NB4 (cell line): ENCODE results near the gene DRG2.

ENCODE experiments used
- DNase-seq: peaks from one replicate; pipeline ENCODE4 v3.0.0; 2010; ENCODE audit warnings: low read depth
- H3K4me3 ChIP-seq: one replicate; pipeline ENCODE4 v1.5.1; 2011; ENCODE audit warnings: mild to moderate bottlenecking, low read depth, low read length, moderate library complexity
- MYC ChIP-seq: IDR thresholded peaks from 2 replicates; pipeline ENCODE4 v1.6.1; 2011; ENCODE audit warnings: low read depth, low read length
- POLR2A ChIP-seq: IDR thresholded peaks from 2 replicates; pipeline ENCODE4 v1.6.1; 2011; ENCODE audit warnings: mild to moderate bottlenecking; ENCODE audit not compliant: insufficient read length; ENCODE audit errors: extremely low read depth
- TF ChIP-seq, protein P1 (sequence below): IDR thresholded peaks from one replicate; pipeline ENCODE4 v1.5.1; 2012; ENCODE audit warnings: low read depth, low read length
- TF ChIP-seq, protein P2 (sequence below): IDR thresholded peaks from 2 replicates; pipeline ENCODE4 v1.6.1; 2011; ENCODE audit warnings: low read depth, low read length

Gene DRG2

DNA sequence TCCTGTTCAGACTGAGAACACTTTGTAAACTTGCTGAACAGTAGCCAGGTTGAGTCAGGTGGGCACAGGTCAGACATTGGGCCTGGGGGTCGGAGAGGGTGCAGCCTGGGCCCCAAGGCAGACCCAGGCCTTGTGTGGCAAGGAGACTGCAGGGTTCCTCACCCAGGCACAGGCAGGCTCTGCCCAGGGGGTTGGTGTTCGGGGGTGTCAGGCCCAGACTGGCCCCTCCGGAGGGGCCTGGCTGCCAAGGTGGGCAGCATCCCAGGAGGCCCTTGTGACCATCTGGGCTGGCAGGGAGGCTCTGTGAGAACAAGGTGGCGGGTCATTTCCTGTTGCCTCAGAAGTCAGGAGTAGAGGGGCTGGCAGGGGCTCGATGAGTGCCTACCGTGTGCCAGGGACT, 20.2 kb downstream of the DRG2 start:
- no peak overlapping the region for H3K4me3 ChIP-seq
- TF ChIP-seq, protein P1, sequence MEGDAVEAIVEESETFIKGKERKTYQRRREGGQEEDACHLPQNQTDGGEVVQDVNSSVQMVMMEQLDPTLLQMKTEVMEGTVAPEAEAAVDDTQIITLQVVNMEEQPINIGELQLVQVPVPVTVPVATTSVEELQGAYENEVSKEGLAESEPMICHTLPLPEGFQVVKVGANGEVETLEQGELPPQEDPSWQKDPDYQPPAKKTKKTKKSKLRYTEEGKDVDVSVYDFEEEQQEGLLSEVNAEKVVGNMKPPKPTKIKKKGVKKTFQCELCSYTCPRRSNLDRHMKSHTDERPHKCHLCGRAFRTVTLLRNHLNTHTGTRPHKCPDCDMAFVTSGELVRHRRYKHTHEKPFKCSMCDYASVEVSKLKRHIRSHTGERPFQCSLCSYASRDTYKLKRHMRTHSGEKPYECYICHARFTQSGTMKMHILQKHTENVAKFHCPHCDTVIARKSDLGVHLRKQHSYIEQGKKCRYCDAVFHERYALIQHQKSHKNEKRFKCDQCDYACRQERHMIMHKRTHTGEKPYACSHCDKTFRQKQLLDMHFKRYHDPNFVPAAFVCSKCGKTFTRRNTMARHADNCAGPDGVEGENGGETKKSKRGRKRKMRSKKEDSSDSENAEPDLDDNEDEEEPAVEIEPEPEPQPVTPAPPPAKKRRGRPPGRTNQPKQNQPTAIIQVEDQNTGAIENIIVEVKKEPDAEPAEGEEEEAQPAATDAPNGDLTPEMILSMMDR = no peak
- TF ChIP-seq, protein P2, sequence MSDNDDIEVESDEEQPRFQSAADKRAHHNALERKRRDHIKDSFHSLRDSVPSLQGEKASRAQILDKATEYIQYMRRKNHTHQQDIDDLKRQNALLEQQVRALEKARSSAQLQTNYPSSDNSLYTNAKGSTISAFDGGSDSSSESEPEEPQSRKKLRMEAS = no peak
- TF ChIP-seq MYC (no peak), POLR2A (no peak)
- no peak for DNase-seq

DNA sequence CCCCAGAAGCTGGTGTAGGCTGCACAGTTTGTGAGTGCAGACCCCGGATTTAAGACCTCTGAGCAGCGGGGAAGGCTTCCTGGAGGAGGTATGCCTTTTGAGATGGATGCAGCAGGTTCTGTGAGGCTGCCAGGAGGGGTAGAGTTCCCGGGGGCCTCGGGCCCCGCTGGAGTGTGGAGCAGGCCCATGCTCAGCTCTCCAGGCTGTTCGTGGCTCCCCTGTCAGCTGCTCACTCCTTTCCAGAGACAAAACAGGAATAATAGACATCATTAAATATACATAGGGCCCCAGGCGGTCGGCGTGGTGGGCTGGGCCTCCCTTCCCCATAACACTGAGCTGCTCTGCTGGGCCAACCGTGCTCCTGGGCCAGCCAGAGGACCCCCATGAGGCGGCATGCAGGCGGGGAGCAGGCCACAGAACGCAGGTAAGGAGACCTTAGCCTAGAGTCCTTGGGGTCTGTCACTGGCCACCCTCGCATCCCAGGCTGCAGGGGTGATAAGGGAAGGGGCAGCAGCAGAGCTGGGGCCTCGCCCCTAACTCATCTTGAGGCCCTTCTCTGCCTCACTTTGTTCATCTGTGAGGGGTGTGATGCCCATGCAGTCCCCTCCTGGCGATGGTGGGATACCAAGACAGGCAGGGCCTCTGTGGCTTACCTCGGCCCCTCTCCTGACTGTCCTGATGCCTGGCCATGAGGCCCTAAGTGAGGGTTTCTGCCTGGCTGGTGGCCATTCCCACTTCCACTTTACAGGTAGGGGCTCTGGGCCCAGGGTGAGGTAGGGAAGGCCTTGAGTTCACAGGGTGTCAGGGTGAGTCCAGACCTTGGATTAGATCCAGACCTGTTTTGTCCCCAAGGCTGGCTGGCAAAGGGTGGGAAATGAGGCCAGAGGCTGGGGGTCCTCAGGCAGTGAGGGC, 20.9 kb downstream of the DRG2 start, which contains the start of gene MYO15A:
Gene MYO15A, plus strand, starts transcription at position 356 of the 912 bp plus-strand sequence. CDS start 10,045 bp downstream, outside the sequence.
- DNase-seq = no peak
- H3K4me3 ChIP-seq = no peak within 1 kb of the TSS
- TF ChIP-seq POLR2A (no peak), MYC (no peak)
- TF ChIP-seq, protein P1 = no peak

DNA sequence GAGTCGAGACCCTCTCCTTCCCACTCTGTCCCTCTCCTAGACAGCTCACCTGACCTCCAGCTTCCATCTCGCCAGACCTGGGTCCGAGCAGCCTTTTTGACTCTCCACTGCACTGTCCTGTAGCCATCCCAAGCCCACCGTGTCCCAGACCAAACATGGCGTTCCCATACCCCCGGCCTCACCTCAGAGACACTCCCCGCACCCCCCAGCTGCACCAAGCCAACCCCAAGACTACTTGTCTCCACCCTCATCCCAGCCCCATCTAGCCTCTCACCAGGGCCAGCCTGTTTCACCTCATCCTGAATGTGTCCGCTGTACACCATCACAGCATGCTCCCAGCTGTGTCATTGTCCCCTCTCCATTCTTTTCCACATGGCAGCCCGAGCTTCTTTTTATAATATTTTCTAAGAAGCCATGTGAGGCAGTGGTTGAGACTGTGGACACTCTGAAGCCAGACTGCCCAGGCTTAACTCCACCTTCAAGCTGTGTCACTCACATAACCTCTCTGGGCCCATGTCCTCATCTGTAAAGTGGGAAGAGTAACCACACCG, 22.3 kb downstream of the DRG2 start:
- no peak for DNase-seq
- TF ChIP-seq MYC (no peak), POLR2A (no peak)
- TF ChIP-seq, protein P1 = no peak
- TF ChIP-seq, protein P2 = no peak
- H3K4me3 ChIP-seq = no peak overlapping the region

DNA sequence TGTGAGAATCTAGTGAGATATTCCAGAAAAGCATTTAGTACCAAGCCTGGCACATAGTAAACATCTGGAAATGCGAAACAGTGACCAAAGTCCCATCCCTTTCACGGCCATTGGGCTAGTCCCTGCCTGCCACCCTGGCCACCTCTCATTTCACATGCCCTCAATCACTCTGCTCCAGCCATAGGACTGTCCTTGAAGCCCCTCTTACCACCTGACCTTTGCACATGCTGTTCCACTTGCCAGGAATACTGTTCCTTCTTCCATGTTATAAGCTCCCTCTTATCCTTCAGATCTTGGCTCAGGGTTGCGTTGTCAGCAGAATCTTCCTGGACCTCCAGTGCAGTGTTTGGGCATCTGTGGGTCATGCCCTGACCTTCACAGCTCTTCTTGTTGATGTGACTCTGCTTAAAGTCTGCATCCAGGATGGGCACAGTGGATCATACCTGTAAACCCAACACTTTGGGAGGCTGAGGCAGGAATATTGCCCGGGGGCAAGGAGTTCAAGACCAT, 22.9 kb downstream of the DRG2 start:
- H3K4me3 ChIP-seq = no peak overlapping the region
- TF ChIP-seq, protein P1 = no peak
- no peak for TF ChIP-seq MYC
- TF ChIP-seq, protein P2 = no peak
- TF ChIP-seq POLR2A = no peak
- no peak for DNase-seq

DNA sequence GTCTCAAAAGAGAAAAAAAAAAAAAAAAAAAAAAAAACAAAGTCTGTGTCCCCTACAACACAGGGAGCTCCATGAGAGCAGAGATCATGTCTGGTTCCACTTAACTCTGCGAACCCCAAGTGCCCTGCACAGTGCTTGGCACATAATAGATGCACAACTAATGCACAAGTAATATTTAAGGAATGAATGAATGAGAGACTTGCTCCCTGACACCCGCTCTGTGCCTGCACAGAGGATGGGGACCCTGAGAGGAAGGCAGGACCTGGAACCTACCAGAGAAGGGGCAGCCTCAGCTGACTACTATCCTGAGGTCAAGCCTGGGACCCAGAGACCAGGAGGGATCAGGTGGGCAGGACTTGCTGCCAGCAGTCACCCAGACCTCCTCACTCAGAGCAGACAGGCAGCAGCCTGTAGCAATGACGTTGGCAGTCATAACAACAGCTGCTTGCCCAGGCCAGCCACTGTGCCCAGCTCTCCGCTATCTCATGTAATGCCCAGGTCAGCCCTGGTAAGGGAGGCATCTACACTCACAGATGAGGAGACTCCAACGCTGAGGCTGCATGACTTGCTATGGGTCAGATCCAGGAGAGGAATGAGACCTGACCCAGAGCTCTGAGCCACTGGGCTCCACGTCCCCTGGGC, 23.7 kb downstream of the DRG2 start:
- TF ChIP-seq, protein P1 = no peak
- TF ChIP-seq MYC (no peak), POLR2A (no peak)
- TF ChIP-seq, protein P2 = no peak
- DNase-seq = no peak
- no peak overlapping the region for H3K4me3 ChIP-seq
